ENCODE results near the gene ARVCF. TPM values are rescaled to one million over a fixed set of nuclear protein-coding genes. Genes with fewer than 3 reads are reported as not detected.

Gene ARVCF
- total RNA-seq, 1 experiment from 2014 or later, result 4.3 TPM

GRCh38 chr22:20015971-20016733, 471 bp downstream of the ARVCF start:
- no peak overlapping the region for H3K27ac ChIP-seq (ENCODE audit: low read length)
- H2AFZ ChIP-seq (ENCODE audit: low read length), result peak overlapping the region; percentile 58; the same call in 1 of the 2 replicates
- peak overlapping the region; percentile 83 for H3K4me2 ChIP-seq (ENCODE audit: low read depth, low read length, poor library complexity, severe bottlenecking)
- H3K36me3 ChIP-seq (ENCODE audit: insufficient read depth, low read length), result no peaks in the 10 kb centered on the region
- H3K79me2 ChIP-seq (ENCODE audit: low read length), result peaks cover 7% of the 10 kb centered on the region
- H3K9ac ChIP-seq (ENCODE audit: low read length), result peak overlapping the region; percentile 81
- no peaks in the 10 kb centered on the region for H3K27me3 ChIP-seq (ENCODE audit: low read length)
- peak overlapping the region; percentile 84 for H3K4me3 ChIP-seq (ENCODE audit: low read length)
- H3K9me3 ChIP-seq (ENCODE audit: low read length), result no peaks in the 10 kb centered on the region
- H4K20me1 ChIP-seq (ENCODE audit: insufficient read depth, low read depth, low read length), result no peaks in the 10 kb centered on the region
- DNase-seq, result peak; percentile 70
- H3K4me1 ChIP-seq (ENCODE audit: low read length), result peaks cover 28% of the 10 kb centered on the region
- no peaks in the 10 kb centered on the region for H3K9me2 ChIP-seq (replicated peaks; ENCODE audit: insufficient read depth, low read length)

GRCh38 chr22:20015187-20015625, 1.4 kb downstream of the ARVCF start:
- H3K4me1 ChIP-seq (ENCODE audit: low read length), result peaks cover 24% of the 10 kb centered on the region

GRCh38 chr22:20014526-20015186, 2.0 kb downstream of the ARVCF start:
- H2AFZ ChIP-seq (ENCODE audit: low read length), result no peak overlapping the region
- H3K36me3 ChIP-seq (ENCODE audit: insufficient read depth, low read length), result no peaks in the 10 kb centered on the region
- no peaks in the 10 kb centered on the region for H3K9me3 ChIP-seq (ENCODE audit: low read length)
- H3K4me1 ChIP-seq (ENCODE audit: low read length), result peaks cover 22% of the 10 kb centered on the region
- H3K9me2 ChIP-seq (replicated peaks; ENCODE audit: insufficient read depth, low read length), result no peaks in the 10 kb centered on the region
- peak overlapping the region; percentile 84; the same call in 1 of the 2 replicates for H3K4me3 ChIP-seq (ENCODE audit: low read length)
- DNase-seq, result no peak
- H3K27me3 ChIP-seq (ENCODE audit: low read length), result no peaks in the 10 kb centered on the region
- peak overlapping the region; percentile 81 for H3K9ac ChIP-seq (ENCODE audit: low read length)
- peaks cover 5% of the 10 kb centered on the region; the same call in 1 of the 2 replicates for H3K79me2 ChIP-seq (ENCODE audit: low read length)
- H3K27ac ChIP-seq (ENCODE audit: low read length), result no peak overlapping the region
- peak overlapping the region; percentile 83 for H3K4me2 ChIP-seq (ENCODE audit: low read depth, low read length, poor library complexity, severe bottlenecking)
- no peaks in the 10 kb centered on the region for H4K20me1 ChIP-seq (ENCODE audit: insufficient read depth, low read depth, low read length)

More at GRCh38 chr22:20015187-20015625, 1.4 kb downstream of the ARVCF start:
- H3K4me3 ChIP-seq (ENCODE audit: low read length), result peak overlapping the region; percentile 84; the same call in 1 of the 2 replicates
- H3K36me3 ChIP-seq (ENCODE audit: insufficient read depth, low read length), result no peaks in the 10 kb centered on the region
- H3K9ac ChIP-seq (ENCODE audit: low read length), result peak overlapping the region; percentile 81
- no peaks in the 10 kb centered on the region for H4K20me1 ChIP-seq (ENCODE audit: insufficient read depth, low read depth, low read length)
- peaks cover 5% of the 10 kb centered on the region; the same call in 1 of the 2 replicates for H3K79me2 ChIP-seq (ENCODE audit: low read length)
- H3K27me3 ChIP-seq (ENCODE audit: low read length), result no peaks in the 10 kb centered on the region
- peak overlapping the region; percentile 83 for H3K4me2 ChIP-seq (ENCODE audit: low read depth, low read length, poor library complexity, severe bottlenecking)
- no peak overlapping the region for H2AFZ ChIP-seq (ENCODE audit: low read length)
- H3K27ac ChIP-seq (ENCODE audit: low read length), result no peak overlapping the region
- no peaks in the 10 kb centered on the region for H3K9me3 ChIP-seq (ENCODE audit: low read length)
- no peaks in the 10 kb centered on the region for H3K9me2 ChIP-seq (replicated peaks; ENCODE audit: insufficient read depth, low read length)
- no peak for DNase-seq

DNA sequence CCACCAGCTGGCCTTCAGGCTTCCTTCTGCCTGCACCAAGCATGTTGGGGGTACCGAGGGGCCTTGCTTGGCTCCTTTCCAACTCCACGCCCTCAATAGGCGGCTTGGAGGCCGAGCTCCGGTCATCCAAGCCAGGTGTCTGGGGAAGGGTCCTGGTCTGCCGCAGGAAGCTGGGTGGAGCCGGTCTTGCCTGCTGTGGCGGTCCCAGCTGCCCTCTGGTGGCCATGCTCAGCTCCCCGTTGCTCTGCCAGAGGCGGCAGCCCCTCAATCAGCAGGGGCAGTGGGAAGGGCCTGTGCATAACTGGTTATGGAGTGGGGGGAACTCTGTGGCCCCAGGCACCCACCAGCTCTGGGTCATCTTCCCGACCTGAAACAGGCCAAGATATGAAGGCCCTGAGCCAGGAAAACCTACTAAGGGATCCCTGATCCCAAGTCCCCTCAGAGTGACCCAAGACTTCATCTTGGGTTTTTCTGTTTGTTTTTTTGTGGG, 3.2 kb downstream of the ARVCF start:
- DNase-seq, result peak; percentile 74
- Histone ChIP-seq H2AFZ (ENCODE audit: low read length) (no peak overlapping the region), H3K9ac (ENCODE audit: low read length) (no peak overlapping the region), H3K27ac (ENCODE audit: low read length) (no peak overlapping the region), H3K4me3 (ENCODE audit: low read length) (no peak overlapping the region), H3K27me3 (ENCODE audit: low read length) (no peaks in the 10 kb centered on the region), H4K20me1 (ENCODE audit: insufficient read depth, low read depth, low read length) (no peaks in the 10 kb centered on the region), H3K9me3 (ENCODE audit: low read length) (no peaks in the 10 kb centered on the region), H3K79me2 (ENCODE audit: low read length) (peaks cover 5% of the 10 kb centered on the region; the same call in 1 of the 2 replicates), H3K36me3 (ENCODE audit: insufficient read depth, low read length) (no peaks in the 10 kb centered on the region), H3K4me1 (ENCODE audit: low read length) (peaks cover 22% of the 10 kb centered on the region), H3K4me2 (ENCODE audit: low read depth, low read length, poor library complexity, severe bottlenecking) (no peak overlapping the region), H3K9me2 (replicated peaks; ENCODE audit: insufficient read depth, low read length) (no peaks in the 10 kb centered on the region)

- Histone ChIP-seq H3K27ac (ENCODE audit: low read length) (no peak overlapping the region), H3K79me2 (ENCODE audit: low read length) (peaks cover 5% of the 10 kb centered on the region; the same call in 1 of the 2 replicates), H3K4me2 (ENCODE audit: low read depth, low read length, poor library complexity, severe bottlenecking) (no peak overlapping the region), H3K27me3 (ENCODE audit: low read length) (no peaks in the 10 kb centered on the region), H3K9me3 (ENCODE audit: low read length) (no peaks in the 10 kb centered on the region), H3K4me1 (ENCODE audit: low read length) (peaks cover 22% of the 10 kb centered on the region), H2AFZ (ENCODE audit: low read length) (no peak overlapping the region), H3K36me3 (ENCODE audit: insufficient read depth, low read length) (no peaks in the 10 kb centered on the region), H3K9me2 (replicated peaks; ENCODE audit: insufficient read depth, low read length) (no peaks in the 10 kb centered on the region), H4K20me1 (ENCODE audit: insufficient read depth, low read depth, low read length) (no peaks in the 10 kb centered on the region), H3K4me3 (ENCODE audit: low read length) (no peak overlapping the region), H3K9ac (ENCODE audit: low read length) (no peak overlapping the region)
- DNase-seq, result no peak
Measured at GRCh38 chr22:20012741-20013331, 3.8 kb downstream of the ARVCF start.

GRCh38 chr22:20011993-20012740, 4.5 kb downstream of the ARVCF start:
- no peak overlapping the region for H3K4me3 ChIP-seq (ENCODE audit: low read length)
- no peak overlapping the region for H3K4me2 ChIP-seq (ENCODE audit: low read depth, low read length, poor library complexity, severe bottlenecking)
- peaks cover 5% of the 10 kb centered on the region; the same call in 1 of the 2 replicates for H3K79me2 ChIP-seq (ENCODE audit: low read length)

GRCh38 chr22:20011123-20011992, 5.3 kb downstream of the ARVCF start:
- no peak for DNase-seq
- Histone ChIP-seq H3K4me2 (ENCODE audit: low read depth, low read length, poor library complexity, severe bottlenecking) (no peak overlapping the region), H3K9ac (ENCODE audit: low read length) (no peak overlapping the region), H3K27ac (ENCODE audit: low read length) (no peak overlapping the region), H3K4me3 (ENCODE audit: low read length) (no peak overlapping the region), H2AFZ (ENCODE audit: low read length) (no peak overlapping the region), H3K9me3 (ENCODE audit: low read length) (no peaks in the 10 kb centered on the region), H3K79me2 (ENCODE audit: low read length) (peaks cover 5% of the 10 kb centered on the region; the same call in 1 of the 2 replicates), H3K9me2 (replicated peaks; ENCODE audit: insufficient read depth, low read length) (no peaks in the 10 kb centered on the region), H3K4me1 (ENCODE audit: low read length) (peaks cover 14% of the 10 kb centered on the region), H3K36me3 (ENCODE audit: insufficient read depth, low read length) (no peaks in the 10 kb centered on the region), H3K27me3 (ENCODE audit: low read length) (no peaks in the 10 kb centered on the region), H4K20me1 (ENCODE audit: insufficient read depth, low read depth, low read length) (no peaks in the 10 kb centered on the region)

More at GRCh38 chr22:20011993-20012740, 4.5 kb downstream of the ARVCF start:
- peaks cover 16% of the 10 kb centered on the region for H3K4me1 ChIP-seq (ENCODE audit: low read length)
- no peak overlapping the region for H3K9ac ChIP-seq (ENCODE audit: low read length)
- no peaks in the 10 kb centered on the region for H4K20me1 ChIP-seq (ENCODE audit: insufficient read depth, low read depth, low read length)
- no peaks in the 10 kb centered on the region for H3K9me2 ChIP-seq (replicated peaks; ENCODE audit: insufficient read depth, low read length)
- no peaks in the 10 kb centered on the region for H3K36me3 ChIP-seq (ENCODE audit: insufficient read depth, low read length)
- DNase-seq, result no peak
- H3K9me3 ChIP-seq (ENCODE audit: low read length), result no peaks in the 10 kb centered on the region
- no peak overlapping the region for H3K27ac ChIP-seq (ENCODE audit: low read length)
- H2AFZ ChIP-seq (ENCODE audit: low read length), result no peak overlapping the region
- H3K27me3 ChIP-seq (ENCODE audit: low read length), result no peaks in the 10 kb centered on the region
